Ectodermal cell (in vitro differentiated cells): Measurements from ENCODE around the gene GNAT3.

Source experiments
- H3K27ac ChIP-seq: 2 replicates; pipeline ENCODE4 v1.7.0; 2013; ENCODE audit warnings: mild to moderate bottlenecking, low read depth, low read length; ENCODE audit not compliant: insufficient read depth, poor library complexity, severe bottlenecking
- H3K27me3 ChIP-seq: 2 replicates; pipeline ENCODE4 v1.7.0; 2013; ENCODE audit warnings: mild to moderate bottlenecking, low read length; ENCODE audit not compliant: insufficient read depth, control insufficient read depth, poor library complexity, severe bottlenecking
- H3K36me3 ChIP-seq: one replicate; pipeline ENCODE4 v1.7.0; 2013; ENCODE audit warnings: low read length; ENCODE audit not compliant: control insufficient read depth, insufficient read depth
- H3K4me1 ChIP-seq: one replicate; pipeline ENCODE4 v1.7.0; 2013; ENCODE audit warnings: low read length; ENCODE audit not compliant: control insufficient read depth, insufficient read depth
- H3K4me3 ChIP-seq: 2 replicates; pipeline ENCODE4 v1.7.0; 2013; ENCODE audit warnings: low read depth, low read length, control low read depth; ENCODE audit not compliant: insufficient read depth
- H3K9me3 ChIP-seq: 2 replicates; pipeline ENCODE4 v1.7.0; 2013; ENCODE audit warnings: mild to moderate bottlenecking, low read length, moderate library complexity; ENCODE audit not compliant: control insufficient read depth
- WGBS, 2 experiments: methylation state at CpG; one replicate each; pipeline ENCODE4 v1.1.7; 2013; ENCODE audit warnings: missing lambda C conversion rate in 2 of 2; 5-methylcytosine and 5-hydroxymethylcytosine counted together

GNAT3 gene

DNA sequence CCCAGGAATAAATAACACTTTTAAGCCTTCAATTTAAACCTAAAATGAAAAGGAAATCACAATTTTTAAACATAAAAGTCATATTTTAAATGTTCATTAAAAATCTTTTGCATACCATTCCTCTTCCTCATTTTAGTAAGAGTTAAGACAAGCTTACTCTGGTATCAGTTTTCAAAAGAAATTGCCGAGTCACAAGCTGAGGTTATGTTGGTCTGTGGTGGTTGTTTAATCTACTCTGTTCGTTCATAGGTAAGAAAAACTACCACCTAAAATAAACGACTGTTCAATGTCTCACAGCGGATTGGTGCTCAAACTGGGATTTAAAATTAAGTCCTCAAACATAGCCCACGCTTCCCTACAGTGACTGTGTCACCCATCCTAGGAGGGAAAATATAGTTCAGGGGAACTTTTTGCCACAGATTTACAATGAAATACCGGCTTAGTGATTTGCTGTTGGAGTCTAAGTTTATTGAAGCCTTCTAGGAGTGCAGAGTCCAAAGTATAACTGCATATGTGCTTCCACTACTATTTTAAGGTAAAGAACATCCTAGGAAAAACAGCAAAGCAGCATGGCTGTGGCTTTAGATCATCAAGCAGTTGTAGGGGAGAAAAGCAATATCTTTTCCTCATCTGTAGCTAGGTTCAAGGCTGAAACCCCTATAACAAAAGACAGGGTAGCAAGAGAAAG, 61.1 kb downstream of the GNAT3 start:
- no peak overlapping the region for H3K27ac ChIP-seq
- H3K9me3 ChIP-seq: no peaks in the 10 kb centered on the region
- WGBS, 2 experiments: 85 to 94% methylated on average over 5 to 6 of the region's 6 CpGs
- H3K36me3 ChIP-seq: no peaks in the 10 kb centered on the region
- H3K27me3 ChIP-seq: no peaks in the 10 kb centered on the region
- no peaks in the 10 kb centered on the region for H3K4me1 ChIP-seq
- H3K4me3 ChIP-seq: no peak overlapping the region

DNA sequence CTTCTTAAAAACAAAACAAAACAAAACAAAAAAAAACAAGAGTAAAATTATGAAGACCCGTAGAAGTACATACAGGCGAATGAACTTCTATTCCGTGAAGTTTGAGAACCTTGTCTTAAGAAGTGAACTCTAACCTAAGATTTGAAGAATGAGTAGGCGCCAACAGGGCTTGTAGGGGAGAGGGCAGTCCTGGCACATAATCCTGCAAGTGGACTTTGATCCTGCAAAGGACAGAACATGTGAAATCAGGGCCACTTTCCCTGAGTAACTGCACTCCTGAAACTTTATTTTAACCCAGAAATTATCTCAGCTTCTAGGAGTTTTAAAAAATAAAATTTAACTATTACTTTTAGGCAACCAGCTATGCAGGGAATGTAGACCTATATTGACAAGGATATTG, 62.0 kb downstream of the GNAT3 start:
- Histone ChIP-seq H3K27me3 (no peaks in the 10 kb centered on the region), H3K9me3 (no peaks in the 10 kb centered on the region), H3K36me3 (no peaks in the 10 kb centered on the region), H3K27ac (no peak overlapping the region), H3K4me1 (no peaks in the 10 kb centered on the region), H3K4me3 (no peak overlapping the region)
- 95 to 96% methylated on average over 4 of the region's 4 CpGs for WGBS, 2 experiments

DNA sequence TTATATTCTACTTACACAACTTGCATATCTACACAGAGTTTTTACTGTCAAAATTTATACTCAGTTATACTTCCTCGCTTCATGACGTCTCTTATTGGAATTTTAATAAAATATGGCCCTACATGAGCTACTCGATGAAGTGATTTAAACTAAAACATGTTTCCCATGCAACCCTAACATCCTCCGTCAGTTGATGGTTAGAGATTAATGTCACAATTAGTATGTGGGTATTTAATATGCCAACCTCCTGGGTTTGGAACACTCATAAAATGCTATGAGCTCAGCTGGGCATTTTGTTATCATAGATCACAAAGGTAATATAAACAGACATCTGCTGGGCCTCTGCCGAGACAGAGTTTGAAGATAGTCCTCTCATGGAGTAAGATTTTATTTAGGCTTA, 66.5 kb downstream of the GNAT3 start:
- H3K9me3 ChIP-seq: no peaks in the 10 kb centered on the region
- H3K27me3 ChIP-seq: no peaks in the 10 kb centered on the region
- no peak overlapping the region for H3K27ac ChIP-seq
- H3K4me3 ChIP-seq: no peak overlapping the region
- no peaks in the 10 kb centered on the region for H3K4me1 ChIP-seq
- no peaks in the 10 kb centered on the region for H3K36me3 ChIP-seq
- WGBS, 2 experiments: 90 to 94% methylated on average over 3 to 5 of the region's 5 CpGs

DNA sequence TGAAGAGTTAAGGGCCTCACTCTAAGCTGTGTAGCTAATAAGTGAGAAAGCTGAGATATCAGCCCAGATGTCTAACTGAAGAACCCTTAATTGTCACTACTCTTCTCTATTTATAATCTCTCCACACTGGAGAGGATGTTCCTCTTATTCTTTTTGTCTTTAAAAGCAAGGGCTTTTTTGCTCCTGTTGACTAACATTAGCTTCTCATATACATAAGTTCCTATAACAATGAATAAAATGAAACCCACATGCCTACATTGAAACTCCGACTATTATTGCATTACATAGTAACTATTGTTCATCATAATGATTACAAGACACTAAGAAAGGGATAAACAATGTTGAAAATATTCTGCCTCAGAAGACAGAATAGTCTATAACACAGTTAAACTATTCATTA, 67.1 kb downstream of the GNAT3 start:
- no peaks in the 10 kb centered on the region for H3K9me3 ChIP-seq
- no peaks in the 10 kb centered on the region for H3K4me1 ChIP-seq
- no peaks in the 10 kb centered on the region for H3K27me3 ChIP-seq
- no peak overlapping the region for H3K4me3 ChIP-seq
- no peaks in the 10 kb centered on the region for H3K36me3 ChIP-seq
- WGBS, 2 experiments: 100% methylated on average over 1 of the region's 1 CpG; no CpG with 5 or more reads in 1 of the 2 experiments
- no peak overlapping the region for H3K27ac ChIP-seq

DNA sequence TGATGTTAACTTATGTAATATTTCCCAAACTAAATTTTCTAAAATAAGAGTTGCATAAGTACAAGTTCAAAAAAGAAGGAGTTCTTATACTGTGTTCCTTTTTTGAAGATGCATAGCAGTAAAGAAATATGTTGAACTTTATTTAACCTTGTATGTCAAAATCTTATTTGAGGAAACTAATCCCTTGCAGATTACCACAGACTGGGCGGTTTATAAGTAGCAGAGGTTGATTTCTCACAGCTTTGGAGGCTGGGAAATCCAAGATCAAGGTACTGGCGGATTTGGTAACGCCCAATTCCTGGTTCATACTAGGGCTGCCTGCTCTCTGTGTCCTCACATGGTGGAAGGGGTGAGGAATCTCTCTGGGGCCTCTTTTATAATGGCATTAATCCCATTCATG, 68.5 kb downstream of the GNAT3 start:
- Histone ChIP-seq H3K9me3 (no peaks in the 10 kb centered on the region), H3K4me1 (no peaks in the 10 kb centered on the region), H3K4me3 (no peak overlapping the region), H3K36me3 (no peaks in the 10 kb centered on the region), H3K27me3 (no peaks in the 10 kb centered on the region), H3K27ac (no peak overlapping the region)
- WGBS, 2 experiments: 89 to 96% methylated on average over 3 of the region's 3 CpGs

DNA sequence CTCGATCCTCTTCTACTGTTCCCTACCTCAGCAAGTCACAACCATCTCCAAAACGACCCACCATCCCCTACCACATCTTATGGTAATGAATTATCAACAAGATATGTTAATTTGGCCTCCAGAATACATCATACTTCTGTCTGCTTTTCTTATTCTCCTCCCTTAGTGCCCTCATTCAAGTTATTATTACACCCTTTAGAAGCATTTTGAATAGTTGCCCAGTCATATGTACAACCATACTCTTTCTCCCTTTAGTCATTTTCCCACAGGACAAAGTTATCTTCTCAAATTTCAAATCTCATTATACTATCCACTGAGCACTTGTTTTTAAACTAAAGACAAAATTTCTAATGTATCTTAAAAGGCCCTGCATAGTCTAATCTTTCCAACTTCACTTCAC, 71.0 kb downstream of the GNAT3 start:
- Histone ChIP-seq H3K4me1 (no peaks in the 10 kb centered on the region), H3K27ac (no peak overlapping the region), H3K36me3 (no peaks in the 10 kb centered on the region), H3K4me3 (no peak overlapping the region), H3K27me3 (no peaks in the 10 kb centered on the region), H3K9me3 (no peaks in the 10 kb centered on the region)
- WGBS, 2 experiments: 54 to 82% methylated on average over 2 of the region's 2 CpGs

DNA sequence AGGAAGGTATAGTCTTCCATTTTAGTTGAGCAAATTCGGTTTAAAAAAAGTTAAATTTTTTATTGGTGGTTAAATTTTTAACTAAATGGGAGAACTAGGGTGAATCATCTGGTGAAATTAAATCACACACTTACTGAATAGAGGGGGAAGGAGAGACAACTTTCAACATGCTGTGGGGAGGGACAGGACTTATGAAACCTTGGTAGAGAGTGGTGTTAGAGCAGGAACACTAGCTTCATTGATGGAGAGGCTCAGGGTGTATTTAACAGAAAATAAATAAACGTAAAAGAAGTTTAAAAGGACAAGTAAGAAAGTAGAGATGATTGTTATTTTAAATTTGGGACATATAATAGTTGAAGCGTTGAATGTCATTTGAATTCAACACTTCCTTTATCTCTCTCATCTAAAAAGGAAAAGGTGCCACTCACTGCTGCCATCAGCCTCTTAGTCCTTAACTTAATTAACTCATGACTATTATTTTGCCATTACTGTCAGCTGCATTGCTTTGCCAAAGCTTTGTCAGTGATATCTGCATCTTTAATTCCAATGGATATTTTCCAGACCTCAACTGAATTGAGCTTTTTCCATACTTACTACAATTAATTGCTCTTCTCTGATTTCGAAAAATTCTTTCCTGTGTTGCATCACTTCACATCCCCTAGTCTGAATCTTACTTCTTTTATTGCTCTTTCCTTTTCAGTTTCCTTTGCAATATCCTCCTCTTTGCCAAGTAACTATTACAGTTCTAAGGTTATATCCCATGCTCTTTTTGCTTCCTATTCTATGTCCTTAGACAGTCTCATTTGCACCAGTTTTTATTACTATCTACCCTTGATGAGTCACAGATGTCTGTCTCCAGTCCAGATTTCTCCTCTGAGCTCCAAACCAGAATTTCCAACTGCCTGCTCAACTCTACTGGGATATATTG, 71.7 kb downstream of the GNAT3 start:
- Histone ChIP-seq H3K27ac (no peak overlapping the region), H3K27me3 (no peaks in the 10 kb centered on the region), H3K4me1 (no peaks in the 10 kb centered on the region), H3K4me3 (no peak overlapping the region), H3K36me3 (no peaks in the 10 kb centered on the region), H3K9me3 (no peaks in the 10 kb centered on the region)
- 92 to 94% methylated on average over 4 of the region's 4 CpGs for WGBS, 2 experiments

DNA sequence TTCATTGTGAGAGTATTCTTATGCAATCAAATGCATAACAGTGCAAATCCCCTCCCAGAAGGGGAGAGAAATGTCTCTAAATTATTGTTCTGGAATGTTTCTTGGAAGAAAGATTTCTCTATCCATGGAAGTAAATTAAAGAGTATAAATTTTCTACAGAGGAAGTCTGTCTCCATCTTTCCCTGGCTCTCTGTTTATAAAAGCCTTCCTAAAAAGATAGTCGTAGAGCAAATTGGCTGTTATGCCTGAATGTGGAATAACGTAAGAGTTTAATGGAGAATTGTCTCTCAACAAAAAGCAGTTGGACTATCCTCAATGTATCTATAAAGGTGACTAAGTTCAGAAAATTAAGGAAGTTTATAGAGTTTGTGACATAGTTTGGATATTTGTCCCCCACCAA, 76.3 kb downstream of the GNAT3 start:
- no peaks in the 10 kb centered on the region for H3K4me1 ChIP-seq
- WGBS, 2 experiments: 92 to 94% methylated on average over 2 of the region's 2 CpGs
- H3K27ac ChIP-seq: no peak overlapping the region
- H3K27me3 ChIP-seq: no peaks in the 10 kb centered on the region
- no peaks in the 10 kb centered on the region for H3K36me3 ChIP-seq
- H3K9me3 ChIP-seq: no peaks in the 10 kb centered on the region
- no peak overlapping the region for H3K4me3 ChIP-seq

DNA sequence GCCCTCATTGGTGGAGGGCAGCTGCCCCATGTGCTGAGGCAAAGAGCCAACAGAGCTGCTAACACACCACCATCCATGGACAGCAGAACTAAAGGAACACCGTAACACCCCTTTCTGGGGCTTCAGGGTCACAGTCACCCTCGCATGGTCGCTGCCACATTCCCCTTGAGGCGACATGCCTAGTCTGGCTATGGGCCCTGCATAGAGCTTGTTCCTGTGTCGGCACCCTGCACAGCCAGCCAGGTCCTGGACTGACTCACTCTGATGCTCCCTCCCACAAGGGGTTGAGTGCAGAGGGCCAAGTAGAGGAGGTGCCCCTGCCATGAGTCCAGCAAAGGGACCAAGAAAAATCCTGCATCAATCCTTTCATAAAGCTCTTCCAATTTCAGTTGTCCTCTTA, 77.8 kb downstream of the GNAT3 start:
- WGBS, 2 experiments: 84 to 86% methylated on average over 5 of the region's 5 CpGs
- Histone ChIP-seq H3K4me3 (no peak overlapping the region), H3K9me3 (no peaks in the 10 kb centered on the region), H3K27me3 (no peaks in the 10 kb centered on the region), H3K36me3 (no peaks in the 10 kb centered on the region), H3K27ac (no peak overlapping the region), H3K4me1 (no peaks in the 10 kb centered on the region)

DNA sequence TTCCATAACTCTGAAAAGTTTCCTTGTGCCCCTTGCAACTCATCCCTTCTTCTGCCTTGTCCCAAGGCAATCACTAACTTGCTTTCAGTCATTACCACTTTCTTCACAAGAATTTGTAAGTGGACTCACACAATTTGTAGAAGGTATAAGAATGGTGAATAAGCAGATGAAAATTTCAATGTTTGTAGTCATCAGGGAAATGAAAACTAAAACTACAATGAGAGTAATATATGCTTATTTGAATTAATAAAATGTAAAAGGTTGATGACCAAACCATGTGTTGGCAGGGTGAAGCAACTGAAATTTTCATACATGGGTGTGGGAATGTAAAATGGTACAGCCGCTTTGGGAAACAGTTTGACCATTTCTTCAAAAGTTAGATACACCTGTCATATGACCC, 79.7 kb downstream of the GNAT3 start:
- Histone ChIP-seq H3K4me1 (no peaks in the 10 kb centered on the region), H3K9me3 (no peaks in the 10 kb centered on the region), H3K36me3 (no peaks in the 10 kb centered on the region), H3K4me3 (no peak overlapping the region), H3K27me3 (no peaks in the 10 kb centered on the region), H3K27ac (no peak overlapping the region)
- 82% methylated on average over 1 of the region's 1 CpG; no CpG with 5 or more reads in 1 of the 2 experiments for WGBS, 2 experiments
